H1 (cell line): ENCODE data around the gene FXYD3. TPM values are rescaled to one million over a fixed set of nuclear protein-coding genes. Genes with fewer than 3 reads are reported as not detected.

Source experiments
- CTCF ChIA-PET: fragments of 300-600 bp; sonication (Branson Sonifier 250); formaldehyde crosslinking; loops from one replicate; lab custom pipeline; 2021; ENCODE audit not compliant: partially characterized antibody; lab: Charles Lee
- POLR2A ChIA-PET: fragments of 300-600 bp; sonication (Branson Sonifier 250); formaldehyde crosslinking; loops from one replicate; lab custom pipeline; 2021; ENCODE audit warnings: inconsistent platforms; ENCODE audit not compliant: partially characterized antibody; lab: Charles Lee
- DNase-seq, 2 experiments: peaks; one replicate each; pipeline versions ENCODE4 v3.0.0 to v3.0.0-alpha.2; 2010 to 2022; ENCODE audit warnings: low spot score in 2 of 2, low read depth in 1 of 2, mixed read lengths in 1 of 2
- FAIRE-seq: peaks from 2 replicates; lab custom pipeline; 2011; peaks lifted over from hg19 to GRCh38; lab: Jason Lieb, UNC
- H2AFZ ChIP-seq: 2 replicates; pipeline ENCODE4 v1.8.1; 2012; ENCODE audit warnings: low read length, inconsistent platforms
- H2AK5ac ChIP-seq: 2 replicates; pipeline ENCODE4 v1.6.1; 2013; ENCODE audit warnings: low read depth, low read length
- H2BK120ac ChIP-seq: replicated peaks from 2 replicates; pipeline ENCODE3; 2013; ENCODE audit warnings: low read depth, low read length, inconsistent platforms
- H2BK12ac ChIP-seq: 2 replicates; pipeline ENCODE4 v1.6.1; 2013; ENCODE audit warnings: low read depth, low read length
- H2BK15ac ChIP-seq: 2 replicates; pipeline ENCODE4 v1.6.1; 2013; ENCODE audit warnings: low read length
- H2BK20ac ChIP-seq: 2 replicates; pipeline ENCODE4 v1.6.1; 2013; ENCODE audit warnings: low read length
- H2BK5ac ChIP-seq: 2 replicates; pipeline ENCODE4 v1.6.1; 2013; ENCODE audit warnings: low read depth, low read length
- H3K14ac ChIP-seq: 2 replicates; pipeline ENCODE4 v1.6.1; 2013; ENCODE audit warnings: inconsistent platforms; ENCODE audit not compliant: insufficient read length
- H3K18ac ChIP-seq: 2 replicates; pipeline ENCODE4 v1.6.1; 2013; ENCODE audit warnings: low read length; ENCODE audit errors: extremely low read depth
- H3K23ac ChIP-seq: 2 replicates; pipeline ENCODE4 v1.6.1; 2013; ENCODE audit warnings: inconsistent platforms; ENCODE audit not compliant: insufficient read length
- H3K23me2 ChIP-seq: 2 replicates; pipeline ENCODE4 v1.6.1; 2013; ENCODE audit warnings: low read depth, low read length
- H3K27ac ChIP-seq: 2 replicates; pipeline ENCODE4 v1.6.1; 2011; ENCODE audit warnings: low read depth, low read length, inconsistent platforms
- H3K27me3 ChIP-seq, 4 experiments: replicated peaks in 1 of 4; 1 replicate in 1 of 4; 2 replicates in 3 of 4; pipeline versions ENCODE4 v1.6.1 to v1.8.1; 2011 to 2013; ENCODE audit warnings: low read length in 3 of 4, mild to moderate bottlenecking in 3 of 4, inconsistent platforms in 2 of 4, mixed read lengths in 2 of 4, moderate library complexity in 1 of 4; ENCODE audit not compliant: control insufficient read depth in 3 of 4, insufficient read depth in 3 of 4; ENCODE audit errors: extremely low read depth in 1 of 4
- H3K36me3 ChIP-seq, 4 experiments: 2 replicates each; pipeline versions ENCODE4 v1.6.1 to v1.8.1; 2011 to 2013; ENCODE audit warnings: mild to moderate bottlenecking in 4 of 4, low read length in 3 of 4, moderate library complexity in 2 of 4, control low read depth in 1 of 4, inconsistent platforms in 1 of 4; ENCODE audit not compliant: insufficient read depth in 4 of 4, control insufficient read depth in 2 of 4
- H3K4ac ChIP-seq: replicated peaks from 2 replicates; pipeline ENCODE3; 2013; ENCODE audit warnings: low read length, low read depth, mixed read lengths, inconsistent platforms; ENCODE audit not compliant: insufficient read length
- H3K4me1 ChIP-seq, 4 experiments: replicated peaks in 1 of 4; 1 replicate in 1 of 4; 2 replicates in 3 of 4; pipeline versions ENCODE4 v1.6.1 to v1.8.1; 2011 to 2013; ENCODE audit warnings: low read length in 3 of 4, inconsistent platforms in 2 of 4, mixed read lengths in 1 of 4; ENCODE audit not compliant: insufficient read depth in 4 of 4, control insufficient read depth in 3 of 4
- H3K4me2 ChIP-seq, 2 experiments: 2 replicates each; pipeline versions ENCODE4 v1.6.1 to v1.8.1; 2011 to 2013; ENCODE audit warnings: low read depth in 2 of 2, low read length in 2 of 2, control low read depth in 1 of 2, inconsistent platforms in 1 of 2, mild to moderate bottlenecking in 1 of 2; ENCODE audit not compliant: insufficient read depth in 1 of 2
- H3K4me3 ChIP-seq, 4 experiments: fragments of 200-600, 300-600 bp in 1 of 4; sonication (generic), shearing (Covaris generic), sonication (Bioruptor Twin) in 1 of 4; 2 replicates each; pipeline versions ENCODE4 v1.5.1 to v1.8.1; 2011 to 2016; ENCODE audit warnings: low read length in 4 of 4, low read depth in 3 of 4, control low read depth in 2 of 4, inconsistent platforms in 2 of 4, mild to moderate bottlenecking in 2 of 4, mixed read lengths in 1 of 4, moderate library complexity in 1 of 4; ENCODE audit not compliant: insufficient read depth in 2 of 4; ENCODE audit errors: extremely low read depth in 1 of 4
- H3K56ac ChIP-seq: replicated peaks from 2 replicates; pipeline ENCODE3; 2013; ENCODE audit warnings: low read depth, mild to moderate bottlenecking, mixed read lengths, low read length, inconsistent platforms; ENCODE audit not compliant: insufficient read length
- H3K79me1 ChIP-seq: 2 replicates; pipeline ENCODE4 v1.6.1; 2013; ENCODE audit warnings: low read depth, low read length, control low read depth
- H3K79me2 ChIP-seq, 2 experiments: 2 replicates each; pipeline versions ENCODE4 v1.6.1 to v1.8.1; 2012 to 2013; ENCODE audit warnings: low read length in 2 of 2, mild to moderate bottlenecking in 2 of 2, inconsistent platforms in 1 of 2; ENCODE audit not compliant: insufficient read depth in 2 of 2, control insufficient read depth in 1 of 2
- H3K9ac ChIP-seq, 4 experiments: replicated peaks in 1 of 4; 1 replicate in 1 of 4; 2 replicates in 3 of 4; pipeline versions ENCODE4 v1.6.1 to v1.8.1; 2011 to 2013; ENCODE audit warnings: low read depth in 3 of 4, low read length in 3 of 4, control low read depth in 2 of 4, mild to moderate bottlenecking in 2 of 4, moderate library complexity in 2 of 4, inconsistent platforms in 1 of 4; ENCODE audit errors: extremely low read depth in 1 of 4
- H3K9me3 ChIP-seq, 2 experiments: 2 replicates each; pipeline versions ENCODE4 v1.6.1 to v1.8.1; 2012 to 2013; ENCODE audit warnings: mild to moderate bottlenecking in 2 of 2, moderate library complexity in 2 of 2, control low read depth in 1 of 2, inconsistent platforms in 1 of 2, low read depth in 1 of 2, low read length in 1 of 2, mixed read lengths in 1 of 2; ENCODE audit not compliant: insufficient read depth in 2 of 2
- H4K20me1 ChIP-seq, 2 experiments: replicated peaks in 1 of 2; 2 replicates each; pipeline versions ENCODE3 to v1.8.1; 2011 to 2013; ENCODE audit warnings: inconsistent platforms in 2 of 2, low read length in 2 of 2, mild to moderate bottlenecking in 1 of 2; ENCODE audit not compliant: insufficient read depth in 2 of 2, control insufficient read depth in 1 of 2
- H4K5ac ChIP-seq: 2 replicates; pipeline ENCODE4 v1.6.1; 2013; ENCODE audit warnings: low read length, low read depth, mixed read lengths, inconsistent platforms; ENCODE audit not compliant: insufficient read length
- H4K8ac ChIP-seq: 2 replicates; pipeline ENCODE4 v1.8.0; 2013; ENCODE audit warnings: mild to moderate bottlenecking, moderate library complexity, low read length, inconsistent platforms; ENCODE audit not compliant: insufficient read depth; ENCODE audit errors: extremely low read depth
- H4K91ac ChIP-seq: replicated peaks from 2 replicates; pipeline ENCODE3; 2013; ENCODE audit warnings: low read length, mixed read lengths, inconsistent platforms; ENCODE audit not compliant: insufficient read length
- EZH2 ChIP-seq: fragments of 200-600 bp; sonication (generic); IDR thresholded peaks from 2 replicates; pipeline ENCODE4 v1.7.1; 2012; ENCODE audit warnings: low read depth, mild to moderate bottlenecking, moderate library complexity, low read length, inconsistent platforms; ENCODE audit not compliant: severe bottlenecking
- GABPA ChIP-seq: IDR thresholded peaks from 2 replicates; pipeline ENCODE4 v1.6.1; 2011; ENCODE audit warnings: mild to moderate bottlenecking, low read length, moderate library complexity, borderline replicate concordance; ENCODE audit not compliant: insufficient read depth
- POLR2A ChIP-seq, 2 experiments: IDR thresholded peaks; 1 replicate in 1 of 2; 2 replicates in 1 of 2; pipeline ENCODE4 v1.6.1; 2011; ENCODE audit warnings: low read depth in 2 of 2, low read length in 2 of 2, mild to moderate bottlenecking in 2 of 2; ENCODE audit errors: control extremely low read depth in 1 of 2
- POU5F1 ChIP-seq: IDR thresholded peaks from 2 replicates; pipeline ENCODE4 v1.6.1; 2011; ENCODE audit warnings: low read depth, mild to moderate bottlenecking, low read length, moderate library complexity
- RAD21 ChIP-seq, 2 experiments: IDR thresholded peaks in 1 of 2; conservative IDR thresholded peaks in 1 of 2; 2 replicates each; pipeline ENCODE4 v1.6.1; 2011; ENCODE audit warnings: low read depth in 2 of 2, low read length in 2 of 2, improper control_type of control experiment in 1 of 2, inconsistent platforms in 1 of 2, mild to moderate bottlenecking in 1 of 2, moderate library complexity in 1 of 2
- RNF2 ChIP-seq: fragments of 200-900, 300-1000 bp; sonication (generic); IDR thresholded peaks from 2 replicates; pipeline ENCODE4 v1.7.1; 2016; ENCODE audit warnings: borderline replicate concordance, low read depth, mild to moderate bottlenecking, antibody characterized with exemption, low read length; ENCODE audit not compliant: poor library complexity, severe bottlenecking; ENCODE audit errors: missing control alignments
- SIN3A ChIP-seq, 2 experiments: IDR thresholded peaks in 1 of 2; conservative IDR thresholded peaks in 1 of 2; 2 replicates each; pipeline ENCODE4 v1.6.1; 2011 to 2012; ENCODE audit warnings: low read length in 2 of 2, improper control_type of control experiment in 1 of 2, low read depth in 1 of 2, mild to moderate bottlenecking in 1 of 2
- SP1 ChIP-seq: IDR thresholded peaks from 2 replicates; pipeline ENCODE4 v1.6.1; 2011; ENCODE audit warnings: low read depth, low read length
- TCF12 ChIP-seq: IDR thresholded peaks from 2 replicates; pipeline ENCODE4 v1.6.1; 2011; ENCODE audit warnings: low read depth, mild to moderate bottlenecking, low read length
- WGBS, 2 experiments: shearing (Covaris generic) in 1 of 2; methylation state at CpG; one replicate each; pipeline versions ENCODE4 v1.1.6 to v1.1.7; 2013 to 2015; ENCODE audit warnings: low lambda C conversion rate in 2 of 2, mixed read lengths in 2 of 2, inconsistent platforms in 1 of 2, low coverage in 1 of 2, missing lambda C conversion rate in 1 of 2; ENCODE audit not compliant: insufficient replicate concordance in 2 of 2, insufficient coverage in 1 of 2, insufficient read length in 1 of 2; ENCODE audit errors: extremely low coverage in 1 of 2, missing lambda C conversion rate in 1 of 2; 5-methylcytosine and 5-hydroxymethylcytosine counted together
- polyA plus RNA-seq, 7 experiments: library from polyadenylated mRNA; depleted of rRNA in 3 of 7; stranded (reverse) in 5 of 7; unstranded in 2 of 7; fragments of >200 nt in 5 of 7; fragments of 200-250 nt in 2 of 7; gene quantifications; 1 replicate in 5 of 7; 2 replicates in 1 of 7; 4 replicates in 1 of 7; pipeline versions ENCODE4 v1.2.1 to v1.2.3, GENCODE V29; 2011 to 2013; ENCODE audit warnings: missing spikeins in 2 of 7, mixed read lengths in 2 of 7
- total RNA-seq: library from RNA; stranded (reverse); fragmentation: NEBNext Ultra II Directional; extraction: Animal tissue kit (Norgen Biotek cat#: 25700); gene quantifications from 2 replicates; pipeline ENCODE4 v1.2.1, GENCODE V29; 2021

FXYD3 gene
- total and polyA plus RNA-seq, 2 of the 8 experiments (the other 6 are each of a cell fraction or from before 2014, with no cell fraction given): 0.33 TPM; not detected in 1

DNA sequence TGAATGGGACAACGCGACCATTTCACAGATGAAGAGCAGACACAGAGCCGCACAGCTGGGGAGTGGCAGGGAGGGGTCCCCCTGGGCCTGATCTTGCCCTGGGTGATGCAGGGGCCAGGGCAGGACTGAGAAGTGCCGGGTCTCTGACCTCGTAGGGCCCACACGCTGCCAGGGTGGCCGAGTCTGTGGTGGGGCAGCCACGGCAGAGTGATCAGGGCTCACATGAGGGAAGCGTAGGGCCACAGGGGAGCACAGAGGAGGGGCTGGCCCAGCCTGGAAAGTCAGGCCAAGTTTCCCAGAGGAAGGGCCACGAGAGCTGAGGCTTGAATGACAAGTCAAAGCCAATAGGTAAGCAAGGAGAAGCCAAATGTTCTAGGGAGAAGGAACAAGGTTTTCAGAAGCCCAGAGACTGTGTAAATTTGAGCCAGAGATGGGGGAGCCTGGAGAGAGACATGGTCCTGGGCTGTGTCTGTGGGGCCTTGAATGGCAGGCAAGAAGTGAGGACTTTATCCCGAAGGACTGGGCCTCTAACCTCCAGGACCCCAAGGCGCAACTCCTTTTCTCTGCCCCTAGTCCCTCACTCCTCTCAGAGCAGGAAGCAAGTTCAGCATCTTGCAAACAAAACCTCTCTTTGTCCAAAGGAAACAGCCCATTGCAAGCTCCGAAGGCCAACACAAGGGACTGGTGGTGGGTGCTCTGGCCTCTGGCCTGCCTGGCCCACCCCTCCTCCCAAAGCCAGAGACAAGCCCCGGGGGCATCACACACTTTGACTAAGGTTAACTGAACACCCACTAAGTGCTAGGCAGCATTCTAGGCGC is 31.7 kb upstream of the FXYD3 start:
- Histone ChIP-seq H3K9ac (no peak overlapping the region), H2AFZ (no peak overlapping the region), H2BK20ac (peak overlapping the region; percentile 34; the same call in 1 of the 2 replicates), H4K8ac (peak overlapping the region; percentile 71), H3K27me3 (peaks cover 0 to 2% (median 0%) of the 10 kb centered on the region in 4 experiments; a peak in 1 of 7 replicates), H2BK5ac (no peak overlapping the region), H2BK15ac (no peak overlapping the region), H3K36me3 (no peaks in the 10 kb centered on the region), H4K91ac (no peak overlapping the region), H3K79me1 (no peaks in the 10 kb centered on the region), H3K4me2 (no peak overlapping the region), H3K4ac (no peak overlapping the region), H3K4me1 (peaks cover 0 to 10% (median 1%) of the 10 kb centered on the region in 4 experiments; a peak in 3 of 7 replicates), H4K20me1 (no peaks in the 10 kb centered on the region), H3K23me2 (no peaks in the 10 kb centered on the region), H4K5ac (no peak overlapping the region), H2AK5ac (no peak overlapping the region), H3K9me3 (no peaks in the 10 kb centered on the region; a peak in 1 of 4 replicates), H3K56ac (no peak overlapping the region), H3K18ac (peak overlapping the region; percentile 53; the same call in 1 of the 2 replicates), H3K79me2 (no peaks in the 10 kb centered on the region), H3K14ac (no peak overlapping the region), H2BK120ac (no peak overlapping the region), H2BK12ac (peak overlapping the region; percentile 61; the same call in 1 of the 2 replicates), H3K23ac (no peak overlapping the region), H3K27ac (no peak overlapping the region), H3K4me3 (no peak overlapping the region)
- ChIA-PET CTCF (interaction anchor here (1.4 to 4.5 kb wide), 2 partner anchors 28 to 187 kb away, joined by 5 to 28 read pairs; no protein-coding TSS in a partner anchor), POLR2A (interaction anchor here (2.4 kb wide), 1 partner anchor 16 kb away, joined by 7 read pairs; no protein-coding TSS in a partner anchor)
- FAIRE-seq (no peak), DNase-seq (no peak)
- WGBS, 2 experiments: 92% methylated on average over 15 of the region's 15 CpGs; no CpG with 5 or more reads in 1 of the 2 experiments
- TF ChIP-seq SIN3A (conservative IDR thresholded peaks at IDR 0.05 in 1 of 2, IDR thresholded peaks at IDR 0.05 in 1 of 2; ENCODE audit: low read depth in 1 of 2, low read length in 2 of 2) (no peak), RAD21 (IDR thresholded peaks at IDR 0.05 in 1 of 2, conservative IDR thresholded peaks at IDR 0.05 in 1 of 2; ENCODE audit: low read depth in 2 of 2, low read length in 2 of 2) (no peak), SP1 (no peak), EZH2 (no peak), RNF2 (no peak), POLR2A (IDR thresholded peaks at IDR 0.05; ENCODE audit: control extremely low read depth in 1 of 2, low read depth in 2 of 2, low read length in 2 of 2) (no peak), TCF12 (no peak), POU5F1 (no peak), GABPA (no peak)
